Measurements from ENCODE around the gene MROH7. TPM values are rescaled to one million over a fixed set of nuclear protein-coding genes. Genes with fewer than 3 reads are reported as not detected.

Gene MROH7
- total RNA-seq, 4 donors from 2014 or later, result 11.6 to 20.8 (median 14.8) TPM

DNA sequence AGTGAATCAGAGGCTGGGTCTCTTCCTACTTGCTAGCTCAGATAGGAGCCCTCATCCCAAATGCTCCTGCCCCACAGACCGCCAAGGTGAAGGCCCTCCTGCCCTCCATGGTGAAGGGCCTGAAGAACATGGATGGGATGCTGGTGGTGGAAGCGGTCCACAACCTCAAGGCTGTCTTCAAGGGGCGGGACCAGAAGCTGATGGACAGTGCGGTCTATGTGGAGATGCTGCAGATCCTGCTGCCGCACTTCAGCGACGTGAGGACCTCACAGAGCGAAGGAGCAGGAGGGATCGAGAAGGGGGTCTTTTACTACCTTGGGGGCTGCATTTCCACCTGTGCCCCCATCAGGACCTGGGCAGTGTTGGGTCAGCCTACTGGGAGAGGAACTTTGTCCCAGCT lies 59.5 kb downstream of the MROH7 start:
- WGBS, result 96% methylated on average over 9 of the region's 9 CpGs
- Histone ChIP-seq H3K36me3 (peaks cover 4 to 53% (median 29%) of the 10 kb centered on the region in 4 donors), H3K9me3 (no peaks in the 10 kb centered on the region), H3K4me1 (no peaks in the 10 kb centered on the region), H3K27me3 (no peaks in the 10 kb centered on the region), H3K4me3 (no peak overlapping the region), H3K27ac (replicated peaks in 1 of 4) (no peak overlapping the region)
- intact Hi-C loops (cut with DNase I), result no loop called here
- no peak for DNase-seq (ENCODE audit: extremely low spot score)
- no peak for TF ChIP-seq POLR2AphosphoS5 (IDR thresholded peaks at IDR 0.05)
- TF ChIP-seq, protein P1, sequence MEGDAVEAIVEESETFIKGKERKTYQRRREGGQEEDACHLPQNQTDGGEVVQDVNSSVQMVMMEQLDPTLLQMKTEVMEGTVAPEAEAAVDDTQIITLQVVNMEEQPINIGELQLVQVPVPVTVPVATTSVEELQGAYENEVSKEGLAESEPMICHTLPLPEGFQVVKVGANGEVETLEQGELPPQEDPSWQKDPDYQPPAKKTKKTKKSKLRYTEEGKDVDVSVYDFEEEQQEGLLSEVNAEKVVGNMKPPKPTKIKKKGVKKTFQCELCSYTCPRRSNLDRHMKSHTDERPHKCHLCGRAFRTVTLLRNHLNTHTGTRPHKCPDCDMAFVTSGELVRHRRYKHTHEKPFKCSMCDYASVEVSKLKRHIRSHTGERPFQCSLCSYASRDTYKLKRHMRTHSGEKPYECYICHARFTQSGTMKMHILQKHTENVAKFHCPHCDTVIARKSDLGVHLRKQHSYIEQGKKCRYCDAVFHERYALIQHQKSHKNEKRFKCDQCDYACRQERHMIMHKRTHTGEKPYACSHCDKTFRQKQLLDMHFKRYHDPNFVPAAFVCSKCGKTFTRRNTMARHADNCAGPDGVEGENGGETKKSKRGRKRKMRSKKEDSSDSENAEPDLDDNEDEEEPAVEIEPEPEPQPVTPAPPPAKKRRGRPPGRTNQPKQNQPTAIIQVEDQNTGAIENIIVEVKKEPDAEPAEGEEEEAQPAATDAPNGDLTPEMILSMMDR (IDR thresholded peaks at IDR 0.05), result no peak
- no peak for TF ChIP-seq POLR2A (IDR thresholded peaks at IDR 0.05; ENCODE audit: low read depth)
- TF ChIP-seq EP300 (IDR thresholded peaks at IDR 0.05), result no peak

DNA sequence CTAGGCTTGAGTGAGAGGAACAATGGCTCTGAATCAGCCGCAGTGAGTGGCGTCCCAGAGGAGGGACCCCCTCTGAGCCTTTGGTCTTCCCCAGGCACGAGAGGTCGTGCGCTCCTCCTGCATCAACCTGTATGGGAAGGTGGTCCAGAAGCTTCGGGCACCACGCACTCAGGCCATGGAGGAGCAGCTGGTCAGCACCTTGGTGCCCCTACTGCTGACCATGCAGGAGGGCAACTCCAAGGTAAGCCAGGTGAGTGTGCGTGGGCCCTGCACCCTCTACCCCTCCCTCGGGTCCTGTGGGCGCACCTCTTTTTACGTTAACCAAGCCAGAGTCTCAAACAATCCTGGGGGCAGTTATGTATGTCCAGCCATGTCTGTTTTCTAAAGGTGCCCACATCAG lies 60.4 kb downstream of the MROH7 start:
- intact Hi-C loops (cut with DNase I), result no loop called here
- Histone ChIP-seq H3K9me3 (no peaks in the 10 kb centered on the region), H3K4me1 (no peaks in the 10 kb centered on the region), H3K27me3 (no peaks in the 10 kb centered on the region), H3K27ac (replicated peaks in 1 of 4) (no peak overlapping the region), H3K36me3 (peaks cover 4 to 59% (median 32%) of the 10 kb centered on the region in 4 donors), H3K4me3 (no peak overlapping the region)
- no peak for DNase-seq (ENCODE audit: extremely low spot score)
- 87% methylated on average over 7 of the region's 11 CpGs for WGBS
- TF ChIP-seq, protein P1 (IDR thresholded peaks at IDR 0.05), result no peak
- no peak for TF ChIP-seq EP300 (IDR thresholded peaks at IDR 0.05)
- TF ChIP-seq POLR2AphosphoS5 (IDR thresholded peaks at IDR 0.05), result no peak
- no peak for TF ChIP-seq POLR2A (IDR thresholded peaks at IDR 0.05; ENCODE audit: low read depth)

DNA sequence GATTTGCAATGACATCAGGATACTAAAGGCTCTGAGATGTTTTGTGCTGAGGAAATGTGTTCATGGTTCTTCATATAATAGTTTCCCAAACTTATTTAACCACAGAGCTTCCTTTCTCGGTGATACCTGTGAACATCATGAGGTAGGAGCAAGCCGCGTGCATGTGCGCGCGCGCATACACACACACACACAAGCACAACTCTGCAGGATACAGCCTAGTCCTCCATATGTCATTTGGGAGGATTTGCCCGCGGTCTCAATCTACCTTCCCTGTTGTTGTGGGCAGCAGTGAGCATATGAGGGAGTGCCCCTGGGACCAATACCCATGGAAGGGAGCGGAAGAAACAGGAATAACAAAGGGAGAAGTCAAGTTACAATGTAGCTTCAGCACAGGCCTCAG lies 61.9 kb downstream of the MROH7 start:
- Histone ChIP-seq H3K36me3 (peaks cover 4 to 73% (median 37%) of the 10 kb centered on the region in 4 donors), H3K27me3 (no peaks in the 10 kb centered on the region), H3K4me1 (no peaks in the 10 kb centered on the region), H3K9me3 (no peaks in the 10 kb centered on the region), H3K27ac (replicated peaks in 1 of 4) (no peak overlapping the region), H3K4me3 (no peak overlapping the region)
- TF ChIP-seq, protein P1 (IDR thresholded peaks at IDR 0.05), result no peak
- TF ChIP-seq POLR2A (IDR thresholded peaks at IDR 0.05; ENCODE audit: low read depth), result no peak
- no peak for TF ChIP-seq POLR2AphosphoS5 (IDR thresholded peaks at IDR 0.05)
- no peak for TF ChIP-seq EP300 (IDR thresholded peaks at IDR 0.05)
- intact Hi-C loops (cut with DNase I), result no loop called here
- no peak for DNase-seq (ENCODE audit: extremely low spot score)
- 89% methylated on average over 10 of the region's 10 CpGs for WGBS

DNA sequence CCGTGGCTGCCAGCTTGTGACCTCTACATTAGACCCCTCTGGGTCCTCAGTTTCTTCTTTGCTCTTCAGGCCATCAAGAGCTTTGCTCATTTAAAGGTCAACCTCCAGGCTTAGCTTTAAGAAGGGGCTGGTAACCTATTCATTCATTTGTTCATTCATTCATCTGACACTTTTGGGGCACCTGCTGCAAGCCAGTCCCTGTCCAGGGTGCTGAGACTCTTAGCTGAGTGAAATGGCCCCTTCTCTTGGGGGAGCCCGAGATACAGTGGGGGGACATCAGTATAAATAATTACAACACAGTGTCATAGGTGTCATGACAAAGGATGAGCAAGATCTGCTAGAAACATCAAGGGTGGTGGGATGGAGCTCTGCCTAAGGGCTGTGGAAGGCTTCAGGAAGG lies 63.6 kb downstream of the MROH7 start:
- no peaks in the 10 kb centered on the region for H3K4me1 ChIP-seq
- H3K27me3 ChIP-seq, result no peaks in the 10 kb centered on the region
- 83% methylated on average over 2 of the region's 2 CpGs for WGBS
- no peaks in the 10 kb centered on the region for H3K9me3 ChIP-seq
- H3K27ac ChIP-seq (replicated peaks in 1 of 4), result no peak overlapping the region
- intact Hi-C loops (cut with DNase I), result no loop called here
- DNase-seq (ENCODE audit: extremely low spot score), result no peak
- peaks cover 4 to 80% (median 42%) of the 10 kb centered on the region in 4 donors for H3K36me3 ChIP-seq
- no peak for TF ChIP-seq POLR2AphosphoS5 (IDR thresholded peaks at IDR 0.05)
- no peak for TF ChIP-seq EP300 (IDR thresholded peaks at IDR 0.05)
- no peak for TF ChIP-seq POLR2A (IDR thresholded peaks at IDR 0.05; ENCODE audit: low read depth)
- no peak overlapping the region for H3K4me3 ChIP-seq

DNA sequence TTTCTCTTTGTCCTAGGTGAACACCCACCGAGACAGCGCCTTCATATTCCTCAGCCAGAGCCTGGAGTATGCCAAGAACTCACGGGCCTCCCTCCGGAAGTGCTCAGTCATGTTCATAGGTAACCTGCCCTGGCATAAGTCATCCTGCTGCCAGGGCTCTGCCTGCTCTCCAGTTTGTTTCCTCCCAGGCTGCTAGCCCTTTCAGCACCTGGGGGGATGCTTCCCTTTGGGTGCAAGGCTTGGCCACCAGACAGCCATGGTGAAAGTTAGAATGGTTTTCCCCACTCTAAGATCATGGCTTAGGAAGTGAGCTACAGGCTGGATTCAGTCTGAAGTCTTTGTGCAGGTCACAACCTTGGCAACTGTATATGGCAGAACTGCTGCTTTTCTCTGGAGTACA lies 64.8 kb downstream of the MROH7 start:
- no peaks in the 10 kb centered on the region for H3K4me1 ChIP-seq
- no peak overlapping the region for H3K27ac ChIP-seq (replicated peaks in 1 of 4)
- no peak overlapping the region for H3K4me3 ChIP-seq
- H3K36me3 ChIP-seq, result peaks cover 4 to 73% (median 38%) of the 10 kb centered on the region in 4 donors
- TF ChIP-seq POLR2A (IDR thresholded peaks at IDR 0.05; ENCODE audit: low read depth), result no peak
- TF ChIP-seq POLR2AphosphoS5 (IDR thresholded peaks at IDR 0.05), result no peak
- TF ChIP-seq, protein P1 (IDR thresholded peaks at IDR 0.05), result no peak
- TF ChIP-seq EP300 (IDR thresholded peaks at IDR 0.05), result no peak
- H3K9me3 ChIP-seq, result no peaks in the 10 kb centered on the region
- intact Hi-C loops (cut with DNase I), result no loop called here
- WGBS, result no CpG with 5 or more reads among the region's 4 CpGs
- H3K27me3 ChIP-seq, result no peaks in the 10 kb centered on the region
- DNase-seq (ENCODE audit: extremely low spot score), result no peak

All from esophagus muscularis mucosa (tissue), 4 donors.